Measurements from ENCODE around the gene ZNF561. TPM values are rescaled to one million over a fixed set of nuclear protein-coding genes. Genes with fewer than 3 reads are reported as not detected.

Gene ZNF561
- total and polyA plus RNA-seq, 8 donors: 10.3 to 24.6 (median 16.6) TPM

DNA sequence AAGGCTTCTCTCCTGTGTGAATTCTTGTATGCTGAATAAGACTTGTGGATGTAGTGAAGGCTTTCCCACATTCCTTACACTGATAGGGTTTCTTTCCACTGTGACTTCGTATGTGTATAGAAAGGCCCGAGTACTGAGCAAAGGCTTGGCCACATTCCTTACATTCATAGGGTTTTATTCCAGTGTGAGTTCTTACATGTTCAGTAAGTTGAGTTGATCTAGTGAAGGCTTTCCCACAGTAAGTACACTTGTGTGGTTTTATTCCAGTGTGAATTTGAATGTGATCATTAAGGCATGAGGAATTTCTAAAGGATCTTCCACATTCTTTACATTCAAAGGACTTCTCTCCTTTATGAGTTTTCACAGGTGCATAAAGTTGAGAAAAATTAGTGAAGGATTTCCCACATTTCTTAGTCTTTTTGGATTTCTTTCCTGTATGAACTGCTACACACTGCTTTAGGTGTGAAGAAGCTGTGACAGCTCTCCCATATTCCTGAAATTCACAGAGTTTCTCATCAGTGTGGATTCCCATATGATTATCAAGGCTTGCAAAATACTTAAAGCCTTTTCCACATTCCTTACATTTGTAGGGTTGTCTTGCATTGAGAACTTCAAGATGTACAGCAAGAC is 10.4 kb downstream of the ZNF561 start:
- intact Hi-C loops (cut with DNase I): no loop called here
- Histone ChIP-seq H3K4me1 (no peaks in the 10 kb centered on the region), H3K27me3 (no peaks in the 10 kb centered on the region), H3K9me3 (no peaks in the 10 kb centered on the region), H3K27ac (no peak overlapping the region), H3K4me3 (no peak overlapping the region), H3K36me3 (peaks cover 37 to 72% (median 47%) of the 10 kb centered on the region in 3 donors)
- FAIRE-seq (no peak), DNase-seq (no peak), ATAC-seq (no peak)
- TF ChIP-seq, protein P1, sequence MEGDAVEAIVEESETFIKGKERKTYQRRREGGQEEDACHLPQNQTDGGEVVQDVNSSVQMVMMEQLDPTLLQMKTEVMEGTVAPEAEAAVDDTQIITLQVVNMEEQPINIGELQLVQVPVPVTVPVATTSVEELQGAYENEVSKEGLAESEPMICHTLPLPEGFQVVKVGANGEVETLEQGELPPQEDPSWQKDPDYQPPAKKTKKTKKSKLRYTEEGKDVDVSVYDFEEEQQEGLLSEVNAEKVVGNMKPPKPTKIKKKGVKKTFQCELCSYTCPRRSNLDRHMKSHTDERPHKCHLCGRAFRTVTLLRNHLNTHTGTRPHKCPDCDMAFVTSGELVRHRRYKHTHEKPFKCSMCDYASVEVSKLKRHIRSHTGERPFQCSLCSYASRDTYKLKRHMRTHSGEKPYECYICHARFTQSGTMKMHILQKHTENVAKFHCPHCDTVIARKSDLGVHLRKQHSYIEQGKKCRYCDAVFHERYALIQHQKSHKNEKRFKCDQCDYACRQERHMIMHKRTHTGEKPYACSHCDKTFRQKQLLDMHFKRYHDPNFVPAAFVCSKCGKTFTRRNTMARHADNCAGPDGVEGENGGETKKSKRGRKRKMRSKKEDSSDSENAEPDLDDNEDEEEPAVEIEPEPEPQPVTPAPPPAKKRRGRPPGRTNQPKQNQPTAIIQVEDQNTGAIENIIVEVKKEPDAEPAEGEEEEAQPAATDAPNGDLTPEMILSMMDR (IDR thresholded peaks at IDR 0.05): no peak
- WGBS, 2 donors: 97 to 100% methylated on average over 2 of the region's 2 CpGs

DNA sequence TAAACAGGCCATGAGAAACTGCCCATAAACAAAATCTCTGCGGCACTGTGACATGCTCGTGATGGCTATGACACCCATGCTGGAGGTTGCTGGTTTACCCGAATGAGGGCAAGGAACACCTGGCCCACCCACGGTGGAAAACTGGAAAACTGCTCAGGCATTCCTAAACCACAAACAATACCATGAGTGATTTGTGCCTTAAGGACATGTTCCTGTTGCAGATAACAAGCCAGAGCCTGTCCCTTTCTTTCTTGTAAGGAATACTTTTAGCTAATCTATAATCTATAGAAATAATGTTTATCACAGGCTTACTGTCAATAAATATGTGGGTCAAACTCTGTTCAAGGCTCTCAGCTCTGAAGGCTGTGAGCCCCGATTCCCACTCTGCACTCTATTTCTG is 12.1 kb downstream of the ZNF561 start:
- no peak for DNase-seq
- H3K36me3 ChIP-seq: peaks cover 32 to 55% (median 39%) of the 10 kb centered on the region in 3 donors
- TF ChIP-seq, protein P1 (IDR thresholded peaks at IDR 0.05): no peak
- no peaks in the 10 kb centered on the region for H3K4me1 ChIP-seq
- ATAC-seq: no peak
- no peaks in the 10 kb centered on the region for H3K27me3 ChIP-seq
- H3K27ac ChIP-seq: no peak overlapping the region
- H3K4me3 ChIP-seq: no peak overlapping the region
- H3K9me3 ChIP-seq: no peaks in the 10 kb centered on the region
- FAIRE-seq: no peak
- WGBS, 2 donors: 95 to 97% methylated on average over 5 of the region's 5 CpGs
- intact Hi-C loops (cut with DNase I): no loop called here

DNA sequence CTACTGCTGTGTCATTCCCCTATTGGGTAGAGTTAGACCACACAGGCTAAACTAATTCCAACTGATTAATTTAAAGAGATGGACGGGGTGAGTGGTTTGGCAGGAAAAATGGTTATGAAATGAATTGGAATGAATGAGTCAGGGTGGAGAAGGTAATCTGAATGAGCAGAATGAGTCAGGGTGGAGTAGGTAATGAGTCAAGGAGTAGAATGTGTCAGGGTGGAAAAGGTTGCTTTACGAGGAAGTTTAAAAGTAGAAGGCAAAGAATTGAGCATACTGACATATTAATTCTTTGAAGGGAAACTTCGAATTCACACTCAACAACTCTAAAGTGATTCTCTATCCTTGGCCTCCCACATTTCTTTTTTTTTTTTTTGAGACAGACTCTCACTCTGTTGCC is 24.0 kb downstream of the ZNF561 start:
- Histone ChIP-seq H3K36me3 (no peaks in the 10 kb centered on the region), H3K4me1 (no peaks in the 10 kb centered on the region), H3K4me3 (no peak overlapping the region), H3K9me3 (no peaks in the 10 kb centered on the region), H3K27me3 (no peaks in the 10 kb centered on the region), H3K27ac (no peak overlapping the region)
- TF ChIP-seq, protein P1 (IDR thresholded peaks at IDR 0.05): no peak
- 69 to 85% methylated on average over 3 of the region's 3 CpGs for WGBS, 2 donors
- ATAC-seq (no peak), DNase-seq (no peak), FAIRE-seq (no peak)
- intact Hi-C loops (cut with DNase I): no loop called here

DNA sequence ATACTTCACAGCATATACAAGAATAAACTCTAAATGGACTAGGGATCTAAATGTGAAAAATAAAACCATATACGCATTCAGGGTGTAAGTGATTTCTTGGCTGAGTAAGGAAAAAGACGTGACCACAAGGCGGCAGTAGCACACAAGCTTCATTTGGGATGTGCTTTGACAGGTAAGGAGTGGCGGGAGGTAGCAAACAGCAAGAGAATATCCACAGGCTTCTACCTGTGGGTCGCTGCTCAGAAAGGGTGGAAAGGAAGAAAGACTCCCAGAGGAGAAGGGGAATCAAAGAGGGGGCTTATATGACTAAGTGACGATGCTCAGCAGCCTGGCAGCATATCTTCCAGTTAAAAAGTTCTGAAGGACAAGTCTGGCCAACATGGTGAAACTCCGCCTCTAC is 34.3 kb downstream of the ZNF561 start:
- Histone ChIP-seq H3K4me1 (peaks cover 0 to 2% (median 0%) of the 10 kb centered on the region in 3 donors), H3K27me3 (no peaks in the 10 kb centered on the region), H3K9me3 (no peaks in the 10 kb centered on the region), H3K4me3 (no peak overlapping the region), H3K36me3 (no peaks in the 10 kb centered on the region), H3K27ac (no peak overlapping the region)
- DNase-seq: peak in 5 of 6 donors; percentile 25 to 67 (median 45)
- ATAC-seq: peak in 2 of 4 donors; percentile 50 to 57
- WGBS, 2 donors: 16 to 18% methylated on average over 7 of the region's 7 CpGs
- TF ChIP-seq, protein P1 (IDR thresholded peaks at IDR 0.05): peak in 3 of 4 donors; percentile 17 to 38 (median 18)
- no peak for FAIRE-seq
- intact Hi-C loops (cut with DNase I): no loop called here
